Measurements from ENCODE around the gene RABGEF1.

DNA sequence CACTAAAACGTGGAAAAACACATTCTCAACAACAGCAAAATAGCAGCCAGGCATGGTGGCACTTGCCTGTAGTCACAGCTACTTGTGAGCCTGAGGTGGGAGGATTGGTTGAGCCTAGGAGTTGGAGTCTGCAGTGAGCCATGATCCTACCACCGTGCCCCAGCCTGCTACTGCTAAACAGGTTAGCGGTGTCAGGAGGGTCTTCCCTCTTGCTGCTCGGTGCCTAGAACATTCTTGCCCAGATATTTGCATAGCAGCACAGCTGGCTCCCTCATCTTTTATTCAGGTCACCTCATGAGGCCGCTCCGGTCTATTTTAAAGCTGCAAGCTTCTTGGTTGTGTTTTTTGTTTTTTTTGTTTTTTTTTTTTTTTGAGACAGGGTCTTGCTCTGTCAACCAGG lies 2.9 kb upstream of the RABGEF1 start:
- TF ChIP-seq CHD4 (IDR thresholded peaks at IDR 0.05; ENCODE audit: insufficient read depth, insufficient replicate concordance, low read depth, low read length, poor library complexity, severe bottlenecking) (no peak), POLR2AphosphoS5 (IDR thresholded peaks at IDR 0.05; ENCODE audit: control insufficient read depth, insufficient read depth, low read depth, low read length) (no peak), RAD51 (IDR thresholded peaks at IDR 0.05; ENCODE audit: borderline replicate concordance, low read depth) (no peak), NCOA2 (IDR thresholded peaks at IDR 0.05; ENCODE audit: partially characterized antibody in 2 of 2) (no peak), FOXK1 (CRISPR knock-in tag; IDR thresholded peaks at IDR 0.05; ENCODE audit: borderline replicate concordance) (no peak)
- TF ChIP-seq, protein P1, sequence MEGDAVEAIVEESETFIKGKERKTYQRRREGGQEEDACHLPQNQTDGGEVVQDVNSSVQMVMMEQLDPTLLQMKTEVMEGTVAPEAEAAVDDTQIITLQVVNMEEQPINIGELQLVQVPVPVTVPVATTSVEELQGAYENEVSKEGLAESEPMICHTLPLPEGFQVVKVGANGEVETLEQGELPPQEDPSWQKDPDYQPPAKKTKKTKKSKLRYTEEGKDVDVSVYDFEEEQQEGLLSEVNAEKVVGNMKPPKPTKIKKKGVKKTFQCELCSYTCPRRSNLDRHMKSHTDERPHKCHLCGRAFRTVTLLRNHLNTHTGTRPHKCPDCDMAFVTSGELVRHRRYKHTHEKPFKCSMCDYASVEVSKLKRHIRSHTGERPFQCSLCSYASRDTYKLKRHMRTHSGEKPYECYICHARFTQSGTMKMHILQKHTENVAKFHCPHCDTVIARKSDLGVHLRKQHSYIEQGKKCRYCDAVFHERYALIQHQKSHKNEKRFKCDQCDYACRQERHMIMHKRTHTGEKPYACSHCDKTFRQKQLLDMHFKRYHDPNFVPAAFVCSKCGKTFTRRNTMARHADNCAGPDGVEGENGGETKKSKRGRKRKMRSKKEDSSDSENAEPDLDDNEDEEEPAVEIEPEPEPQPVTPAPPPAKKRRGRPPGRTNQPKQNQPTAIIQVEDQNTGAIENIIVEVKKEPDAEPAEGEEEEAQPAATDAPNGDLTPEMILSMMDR (IDR thresholded peaks at IDR 0.05 in 2 of 3, conservative IDR thresholded peaks at IDR 0.05 in 1 of 3; ENCODE audit: insufficient read depth in 2 of 3, low read depth in 1 of 3, low read length in 3 of 3): no peak
- TF ChIP-seq, protein P2, sequence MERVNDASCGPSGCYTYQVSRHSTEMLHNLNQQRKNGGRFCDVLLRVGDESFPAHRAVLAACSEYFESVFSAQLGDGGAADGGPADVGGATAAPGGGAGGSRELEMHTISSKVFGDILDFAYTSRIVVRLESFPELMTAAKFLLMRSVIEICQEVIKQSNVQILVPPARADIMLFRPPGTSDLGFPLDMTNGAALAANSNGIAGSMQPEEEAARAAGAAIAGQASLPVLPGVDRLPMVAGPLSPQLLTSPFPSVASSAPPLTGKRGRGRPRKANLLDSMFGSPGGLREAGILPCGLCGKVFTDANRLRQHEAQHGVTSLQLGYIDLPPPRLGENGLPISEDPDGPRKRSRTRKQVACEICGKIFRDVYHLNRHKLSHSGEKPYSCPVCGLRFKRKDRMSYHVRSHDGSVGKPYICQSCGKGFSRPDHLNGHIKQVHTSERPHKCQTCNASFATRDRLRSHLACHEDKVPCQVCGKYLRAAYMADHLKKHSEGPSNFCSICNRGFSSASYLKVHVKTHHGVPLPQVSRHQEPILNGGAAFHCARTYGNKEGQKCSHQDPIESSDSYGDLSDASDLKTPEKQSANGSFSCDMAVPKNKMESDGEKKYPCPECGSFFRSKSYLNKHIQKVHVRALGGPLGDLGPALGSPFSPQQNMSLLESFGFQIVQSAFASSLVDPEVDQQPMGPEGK (CRISPR knock-in tag; IDR thresholded peaks at IDR 0.05; ENCODE audit: borderline replicate concordance): no peak
- TF ChIP-seq, protein P3, sequence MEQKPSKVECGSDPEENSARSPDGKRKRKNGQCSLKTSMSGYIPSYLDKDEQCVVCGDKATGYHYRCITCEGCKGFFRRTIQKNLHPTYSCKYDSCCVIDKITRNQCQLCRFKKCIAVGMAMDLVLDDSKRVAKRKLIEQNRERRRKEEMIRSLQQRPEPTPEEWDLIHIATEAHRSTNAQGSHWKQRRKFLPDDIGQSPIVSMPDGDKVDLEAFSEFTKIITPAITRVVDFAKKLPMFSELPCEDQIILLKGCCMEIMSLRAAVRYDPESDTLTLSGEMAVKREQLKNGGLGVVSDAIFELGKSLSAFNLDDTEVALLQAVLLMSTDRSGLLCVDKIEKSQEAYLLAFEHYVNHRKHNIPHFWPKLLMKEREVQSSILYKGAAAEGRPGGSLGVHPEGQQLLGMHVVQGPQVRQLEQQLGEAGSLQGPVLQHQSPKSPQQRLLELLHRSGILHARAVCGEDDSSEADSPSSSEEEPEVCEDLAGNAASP (IDR thresholded peaks at IDR 0.05): no peak
- TF ChIP-seq, protein P4, sequence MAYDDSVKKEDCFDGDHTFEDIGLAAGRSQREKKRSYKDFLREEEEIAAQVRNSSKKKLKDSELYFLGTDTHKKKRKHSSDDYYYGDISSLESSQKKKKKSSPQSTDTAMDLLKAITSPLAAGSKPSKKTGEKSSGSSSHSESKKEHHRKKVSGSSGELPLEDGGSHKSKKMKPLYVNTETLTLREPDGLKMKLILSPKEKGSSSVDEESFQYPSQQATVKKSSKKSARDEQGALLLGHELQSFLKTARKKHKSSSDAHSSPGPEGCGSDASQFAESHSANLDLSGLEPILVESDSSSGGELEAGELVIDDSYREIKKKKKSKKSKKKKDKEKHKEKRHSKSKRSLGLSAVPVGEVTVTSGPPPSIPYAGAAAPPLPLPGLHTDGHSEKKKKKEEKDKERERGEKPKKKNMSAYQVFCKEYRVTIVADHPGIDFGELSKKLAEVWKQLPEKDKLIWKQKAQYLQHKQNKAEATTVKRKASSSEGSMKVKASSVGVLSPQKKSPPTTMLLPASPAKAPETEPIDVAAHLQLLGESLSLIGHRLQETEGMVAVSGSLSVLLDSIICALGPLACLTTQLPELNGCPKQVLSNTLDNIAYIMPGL (CRISPR knock-in tag; IDR thresholded peaks at IDR 0.05): no peak
- TF ChIP-seq, protein P5, sequence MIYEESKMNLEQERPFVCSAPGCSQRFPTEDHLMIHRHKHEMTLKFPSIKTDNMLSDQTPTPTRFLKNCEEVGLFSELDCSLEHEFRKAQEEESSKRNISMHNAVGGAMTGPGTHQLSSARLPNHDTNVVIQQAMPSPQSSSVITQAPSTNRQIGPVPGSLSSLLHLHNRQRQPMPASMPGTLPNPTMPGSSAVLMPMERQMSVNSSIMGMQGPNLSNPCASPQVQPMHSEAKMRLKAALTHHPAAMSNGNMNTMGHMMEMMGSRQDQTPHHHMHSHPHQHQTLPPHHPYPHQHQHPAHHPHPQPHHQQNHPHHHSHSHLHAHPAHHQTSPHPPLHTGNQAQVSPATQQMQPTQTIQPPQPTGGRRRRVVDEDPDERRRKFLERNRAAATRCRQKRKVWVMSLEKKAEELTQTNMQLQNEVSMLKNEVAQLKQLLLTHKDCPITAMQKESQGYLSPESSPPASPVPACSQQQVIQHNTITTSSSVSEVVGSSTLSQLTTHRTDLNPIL (CRISPR knock-in tag; IDR thresholded peaks at IDR 0.05): no peak
